Panc1 (cell line): Measurements from ENCODE around the gene MRPL55. TPM values are rescaled to one million over a fixed set of nuclear protein-coding genes. Genes with fewer than 3 reads are reported as not detected.

Experiments used
- ATAC-seq: fragments of 200-7000 bp; cut with Tn5 transposase; 2 replicates; pipeline ENCODE4 v1.9.1; 2020; ENCODE audit warnings: mild to moderate bottlenecking, moderate library complexity
- BruUV-seq: library from RNA; stranded (reverse); fragments of 400-500 nt; replicated peaks from 2 replicates; lab custom pipeline; 2021; lab: Mats Ljungman, UMichigan
- CTCF ChIA-PET: fragments of 300-600 bp; sonication (Branson Sonifier 250); formaldehyde crosslinking; loops from one replicate; lab custom pipeline; 2022; ENCODE audit warnings: antibody characterized with exemption; lab: Charles Lee
- POLR2A ChIA-PET: fragments of 300-600 bp; sonication (Branson Sonifier 250); formaldehyde crosslinking; loops from one replicate; lab custom pipeline; 2022; ENCODE audit warnings: antibody characterized with exemption; lab: Charles Lee
- DNase-seq: peaks from one replicate; pipeline ENCODE4 v3.0.0-alpha.2; 2010; ENCODE audit warnings: low read depth, low spot score
- H3K27ac ChIP-seq: 2 replicates; pipeline ENCODE4 v1.5.1; 2011; ENCODE audit warnings: mild to moderate bottlenecking, low read length, inconsistent platforms
- H3K27me3 ChIP-seq: fragments of 200-500 bp; sonication (Bioruptor generic); 2 replicates; pipeline ENCODE4 v1.6.0; 2014; ENCODE audit warnings: low read length, inconsistent platforms; ENCODE audit not compliant: control insufficient read depth, insufficient read depth
- H3K36me3 ChIP-seq: fragments of 200-500 bp; sonication (Bioruptor generic); 2 replicates; pipeline ENCODE4 v1.5.1; 2014; ENCODE audit warnings: inconsistent platforms, mild to moderate bottlenecking, low read length, moderate library complexity; ENCODE audit not compliant: control insufficient read depth, insufficient read depth
- H3K4me1 ChIP-seq: 2 replicates; pipeline ENCODE4 v1.5.1; 2011; ENCODE audit warnings: inconsistent platforms, mild to moderate bottlenecking, low read length, moderate library complexity; ENCODE audit not compliant: control insufficient read depth, insufficient read depth
- H3K4me3 ChIP-seq, 2 experiments: 2 replicates each; pipeline ENCODE4 v1.5.1; 2011 to 2012; ENCODE audit warnings: low read depth in 2 of 2, low read length in 2 of 2, mild to moderate bottlenecking in 2 of 2, inconsistent platforms in 1 of 2, moderate library complexity in 1 of 2
- H3K9me3 ChIP-seq: fragments of 200-500 bp; sonication (Bioruptor generic); 2 replicates; pipeline ENCODE4 v1.5.1; 2014; ENCODE audit warnings: low read depth, mild to moderate bottlenecking, inconsistent platforms, low read length, moderate library complexity; ENCODE audit not compliant: control insufficient read depth, insufficient read depth
- CTCF ChIP-seq: fragments of 450-650 bp; IDR thresholded peaks from 2 replicates; pipeline ENCODE4 v1.5.1; 2017; ENCODE audit warnings: mild to moderate bottlenecking
- POLR2AphosphoS5 ChIP-seq: IDR thresholded peaks from 2 replicates; pipeline ENCODE4 v1.6.1; 2012; ENCODE audit warnings: mild to moderate bottlenecking, low read depth, low read length, moderate library complexity
- SIN3A ChIP-seq: IDR thresholded peaks from 2 replicates; pipeline ENCODE4 v1.6.1; 2012; ENCODE audit warnings: low read depth, mild to moderate bottlenecking, low read length, moderate library complexity, borderline replicate concordance; ENCODE audit not compliant: insufficient read depth
- TCF7L2 ChIP-seq: IDR thresholded peaks from 2 replicates; pipeline ENCODE4 v1.6.1; 2011; ENCODE audit warnings: mild to moderate bottlenecking, low read depth, low read length, inconsistent platforms
- in situ Hi-C: cut with HindIII; loops from 2 replicates; pipeline ENCODE4 v1.10.0; 2016; ENCODE audit warnings: low sequenced_read_pairs, low pct_unique_long_range_greater_than_20kb
- intact Hi-C: fragments of 100-400 bp; cut with micrococcal nuclease; formaldehyde crosslinking; loops from one replicate; pipeline ENCODE4 v1.10.0; 2022; ENCODE audit not compliant: unreplicated experiment
- total RNA-seq: library from RNA; stranded (reverse); gene quantifications from one replicate; pipeline ENCODE4 v1.2.1, GENCODE V29; 2021; ENCODE audit not compliant: unreplicated experiment
- TF ChIP-seq, protein P1 (sequence below), 2 experiments: IDR thresholded peaks; 2 replicates each; pipeline ENCODE4 v1.6.1; 2011 to 2012; ENCODE audit warnings: low read depth in 2 of 2, control low read depth in 1 of 2, low read length in 1 of 2, mild to moderate bottlenecking in 1 of 2, moderate library complexity in 1 of 2; ENCODE audit not compliant: insufficient read depth in 1 of 2

The MRPL55 gene
- total RNA-seq, 1 experiment from 2014 or later, result 53.0 TPM

- peaks cover 5% of the 10 kb centered on the region; the same call in 1 of the 2 replicates for H3K36me3 ChIP-seq
- DNase-seq, result no peak
- H3K27me3 ChIP-seq, result no peaks in the 10 kb centered on the region
- no peaks in the 10 kb centered on the region for H3K9me3 ChIP-seq
- H3K27ac ChIP-seq, result no peak overlapping the region
- no peak for ATAC-seq
- in situ Hi-C loops (no loop called here), intact Hi-C loops (no loop called here)
- no TSS peak for BruUV-seq
- no peak overlapping the region for H3K4me3 ChIP-seq
- H3K4me1 ChIP-seq, result peaks cover 31% of the 10 kb centered on the region
- POLR2A ChIA-PET, result no interaction called here
- CTCF ChIA-PET, result no interaction called here
- TF ChIP-seq CTCF (no peak), TCF7L2 (no peak), SIN3A (no peak), POLR2AphosphoS5 (no peak)
- TF ChIP-seq, protein P1, sequence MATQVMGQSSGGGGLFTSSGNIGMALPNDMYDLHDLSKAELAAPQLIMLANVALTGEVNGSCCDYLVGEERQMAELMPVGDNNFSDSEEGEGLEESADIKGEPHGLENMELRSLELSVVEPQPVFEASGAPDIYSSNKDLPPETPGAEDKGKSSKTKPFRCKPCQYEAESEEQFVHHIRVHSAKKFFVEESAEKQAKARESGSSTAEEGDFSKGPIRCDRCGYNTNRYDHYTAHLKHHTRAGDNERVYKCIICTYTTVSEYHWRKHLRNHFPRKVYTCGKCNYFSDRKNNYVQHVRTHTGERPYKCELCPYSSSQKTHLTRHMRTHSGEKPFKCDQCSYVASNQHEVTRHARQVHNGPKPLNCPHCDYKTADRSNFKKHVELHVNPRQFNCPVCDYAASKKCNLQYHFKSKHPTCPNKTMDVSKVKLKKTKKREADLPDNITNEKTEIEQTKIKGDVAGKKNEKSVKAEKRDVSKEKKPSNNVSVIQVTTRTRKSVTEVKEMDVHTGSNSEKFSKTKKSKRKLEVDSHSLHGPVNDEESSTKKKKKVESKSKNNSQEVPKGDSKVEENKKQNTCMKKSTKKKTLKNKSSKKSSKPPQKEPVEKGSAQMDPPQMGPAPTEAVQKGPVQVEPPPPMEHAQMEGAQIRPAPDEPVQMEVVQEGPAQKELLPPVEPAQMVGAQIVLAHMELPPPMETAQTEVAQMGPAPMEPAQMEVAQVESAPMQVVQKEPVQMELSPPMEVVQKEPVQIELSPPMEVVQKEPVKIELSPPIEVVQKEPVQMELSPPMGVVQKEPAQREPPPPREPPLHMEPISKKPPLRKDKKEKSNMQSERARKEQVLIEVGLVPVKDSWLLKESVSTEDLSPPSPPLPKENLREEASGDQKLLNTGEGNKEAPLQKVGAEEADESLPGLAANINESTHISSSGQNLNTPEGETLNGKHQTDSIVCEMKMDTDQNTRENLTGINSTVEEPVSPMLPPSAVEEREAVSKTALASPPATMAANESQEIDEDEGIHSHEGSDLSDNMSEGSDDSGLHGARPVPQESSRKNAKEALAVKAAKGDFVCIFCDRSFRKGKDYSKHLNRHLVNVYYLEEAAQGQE (IDR thresholded peaks at IDR 0.05; ENCODE audit: insufficient read depth in 1 of 2, low read depth in 2 of 2, low read length in 1 of 2), result no peak
These were observed 4.4 kb downstream of the MRPL55 start for GRCh38 chr1:228104526-228105269.

GRCh38 chr1:228102791-228103620 lies 6.1 kb downstream of the MRPL55 start, which contains the start of gene C1orf35:
Gene C1orf35, minus strand, starts transcription at chr1:228103325. Its CDS starts 98 bp downstream, at chr1:228103227.
- in situ Hi-C loops, result no loop called here
- Histone ChIP-seq H3K4me1 (peaks cover 28% of the 10 kb centered on the region), H3K36me3 (peaks cover 8% of the 10 kb centered on the region; the same call in 1 of the 2 replicates), H3K27me3 (no peaks in the 10 kb centered on the region), H3K9me3 (no peaks in the 10 kb centered on the region), H3K4me3 (peak within 1 kb of the TSS; percentile 71 to 77), H3K27ac (peak within 1 kb of the TSS; percentile 68)
- peak; percentile 83 for ATAC-seq
- peak; percentile 54 for DNase-seq
- ChIA-PET CTCF (interaction anchor here (0.6 kb wide), 1 partner anchor 20 kb away, joined by 5 read pairs; the partner anchor contains the start of gene ARF1), POLR2A (no interaction called here)
- BruUV-seq, result TSS peak; percentile 90
- intact Hi-C loops, result no loop called here
- peak; percentile 52; the same call in 1 of the 2 replicates for TF ChIP-seq POLR2AphosphoS5
- no peak for TF ChIP-seq CTCF
- no peak for TF ChIP-seq TCF7L2
